ENCODE measurements around the gene BANP.
"Not testable (repeated sequence)": the region's sequence is repeated elsewhere in the genome, so short reads cannot be mapped to it uniquely, and the experiment has no call there.

Gene BANP

DNA sequence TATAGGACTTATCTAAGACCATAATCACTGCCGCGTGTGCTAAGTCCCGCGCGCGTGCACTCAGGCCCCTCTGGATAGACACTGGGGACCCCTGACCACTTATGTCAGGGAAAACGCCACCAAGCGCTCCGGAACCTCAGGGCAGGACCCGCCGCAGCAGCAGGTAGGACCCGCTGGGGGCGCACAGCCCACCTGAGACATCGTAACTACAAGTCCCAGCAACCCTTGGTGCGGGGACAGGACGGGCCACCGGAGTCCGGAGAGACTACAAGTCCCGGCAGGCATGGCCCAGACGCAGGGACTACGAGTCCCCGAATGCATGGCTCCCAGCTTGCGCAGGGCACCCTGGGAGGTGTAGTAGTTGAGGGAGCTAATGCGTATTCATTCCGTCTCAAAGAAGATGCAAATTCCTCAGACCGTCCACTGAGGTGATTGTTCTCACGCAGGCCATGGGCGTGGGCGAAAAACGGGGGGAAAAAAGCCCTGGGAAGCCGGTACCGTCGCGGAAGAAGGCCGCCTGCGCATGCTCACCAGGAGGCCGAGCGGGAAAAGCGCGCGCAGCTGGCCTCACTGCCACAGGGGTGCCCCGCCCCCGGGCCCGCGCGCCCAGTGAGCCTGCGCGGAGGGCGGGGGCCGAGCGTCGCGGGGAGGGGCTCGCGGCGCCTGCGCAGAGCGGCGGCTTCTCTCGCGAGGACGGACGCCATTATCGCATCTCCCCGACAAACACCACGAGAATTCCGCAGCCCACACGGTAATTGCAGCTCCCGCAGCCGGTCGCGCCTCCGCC, at the start of gene BANP:
TSS of gene BANP (plus strand) at position 670 of the 787 bp plus-strand sequence. CDS start 23,682 bp downstream, outside the sequence.
- DNase-seq (ENCODE audit: low spot score) = peak; percentile 98
- in situ Hi-C loops (cut with MboI; ENCODE audit: low sequenced_read_pairs, unreplicated experiment) = no loop called here

GRCh38 chr16:87904963-87905362, 46.3 kb upstream of the BANP start:
- DNase-seq (ENCODE audit: low spot score); in situ Hi-C loops (cut with MboI; ENCODE audit: low sequenced_read_pairs, unreplicated experiment): not testable (repeated sequence)

More for the DNA sequence above, at the start of gene BANP:
- TF ChIP-seq, protein P1, sequence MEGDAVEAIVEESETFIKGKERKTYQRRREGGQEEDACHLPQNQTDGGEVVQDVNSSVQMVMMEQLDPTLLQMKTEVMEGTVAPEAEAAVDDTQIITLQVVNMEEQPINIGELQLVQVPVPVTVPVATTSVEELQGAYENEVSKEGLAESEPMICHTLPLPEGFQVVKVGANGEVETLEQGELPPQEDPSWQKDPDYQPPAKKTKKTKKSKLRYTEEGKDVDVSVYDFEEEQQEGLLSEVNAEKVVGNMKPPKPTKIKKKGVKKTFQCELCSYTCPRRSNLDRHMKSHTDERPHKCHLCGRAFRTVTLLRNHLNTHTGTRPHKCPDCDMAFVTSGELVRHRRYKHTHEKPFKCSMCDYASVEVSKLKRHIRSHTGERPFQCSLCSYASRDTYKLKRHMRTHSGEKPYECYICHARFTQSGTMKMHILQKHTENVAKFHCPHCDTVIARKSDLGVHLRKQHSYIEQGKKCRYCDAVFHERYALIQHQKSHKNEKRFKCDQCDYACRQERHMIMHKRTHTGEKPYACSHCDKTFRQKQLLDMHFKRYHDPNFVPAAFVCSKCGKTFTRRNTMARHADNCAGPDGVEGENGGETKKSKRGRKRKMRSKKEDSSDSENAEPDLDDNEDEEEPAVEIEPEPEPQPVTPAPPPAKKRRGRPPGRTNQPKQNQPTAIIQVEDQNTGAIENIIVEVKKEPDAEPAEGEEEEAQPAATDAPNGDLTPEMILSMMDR (IDR thresholded peaks at IDR 0.05; ENCODE audit: borderline replicate concordance, control extremely low read depth, extremely low read depth, insufficient read depth, missing control alignments) = peak; percentile 48

GRCh38 chr16:87905521-87905920, 45.7 kb upstream of the BANP start:
- DNase-seq (ENCODE audit: low spot score); in situ Hi-C loops (cut with MboI; ENCODE audit: low sequenced_read_pairs, unreplicated experiment): not testable (repeated sequence)

DNA sequence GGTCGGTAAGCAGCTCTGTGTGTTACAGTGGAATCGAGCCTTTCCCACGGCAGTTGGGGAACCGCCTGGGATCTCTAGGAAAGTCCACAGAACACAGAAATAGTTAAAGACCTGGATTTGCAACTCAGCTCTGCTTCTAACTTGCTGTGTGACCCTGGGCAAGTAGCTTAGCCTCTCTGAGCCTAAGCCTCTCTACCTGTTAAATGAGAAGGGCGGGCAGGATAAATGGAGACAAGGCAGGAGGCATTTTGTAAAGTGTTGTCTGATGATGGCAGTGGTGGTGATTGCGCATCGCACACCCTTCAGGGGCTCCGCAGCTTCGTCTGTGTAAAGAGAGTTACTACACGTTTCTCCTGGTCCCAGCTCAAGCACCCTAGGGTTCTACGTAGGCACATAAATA, 43.1 kb upstream of the BANP start:
- DNase-seq (ENCODE audit: low spot score); in situ Hi-C loops (cut with MboI; ENCODE audit: low sequenced_read_pairs, unreplicated experiment): not testable (repeated sequence)

DNA sequence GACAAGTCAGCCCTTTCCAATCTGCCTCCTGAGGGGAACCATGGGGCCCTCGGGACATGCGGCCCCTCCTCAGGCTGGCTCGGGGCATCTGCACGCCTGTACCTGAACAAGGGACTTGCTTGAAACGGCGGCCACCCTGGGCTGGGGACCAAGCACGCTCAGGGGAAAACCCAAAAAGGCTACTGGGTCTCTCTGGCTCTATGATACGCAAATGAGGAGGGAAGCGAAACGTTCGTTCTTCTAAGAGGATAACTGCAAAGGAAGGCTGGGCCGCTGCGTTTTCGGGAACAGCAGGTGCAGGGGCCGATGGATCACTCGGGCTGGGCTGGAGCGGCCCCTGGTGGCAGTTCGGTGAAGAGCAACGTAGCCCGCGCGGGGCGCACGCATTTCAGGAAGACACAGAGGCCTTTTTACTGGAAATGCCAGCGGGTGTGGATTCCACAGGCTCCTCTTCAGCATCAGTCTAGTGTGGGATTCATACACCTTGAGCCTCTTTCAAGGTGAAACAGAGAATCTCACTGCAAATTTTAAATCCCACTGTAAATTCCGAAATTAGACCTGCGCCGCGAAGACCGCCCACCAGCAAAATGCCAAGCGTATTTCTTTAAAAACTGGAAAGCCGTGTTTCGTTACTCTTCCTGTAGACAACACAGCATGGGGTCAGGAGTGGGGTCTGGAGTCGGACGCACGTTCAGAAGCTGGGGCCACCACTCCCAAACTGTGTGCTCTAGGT, 41.9 kb upstream of the BANP start:
- TF ChIP-seq, protein P1 (IDR thresholded peaks at IDR 0.05; ENCODE audit: borderline replicate concordance, control extremely low read depth, extremely low read depth, insufficient read depth, missing control alignments) = peak; percentile 90
- in situ Hi-C loops (cut with MboI; ENCODE audit: low sequenced_read_pairs, unreplicated experiment) = not testable (repeated sequence)
- peak; percentile 89 for DNase-seq (ENCODE audit: low spot score)

- in situ Hi-C loops (cut with MboI; ENCODE audit: low sequenced_read_pairs, unreplicated experiment); DNase-seq (ENCODE audit: low spot score): not testable (repeated sequence)
Observed at GRCh38 chr16:87911106-87911763, 40.0 kb upstream of the BANP start.

- in situ Hi-C loops (cut with MboI; ENCODE audit: low sequenced_read_pairs, unreplicated experiment) = not testable (repeated sequence)
Observed at GRCh38 chr16:87912691-87913090, 38.5 kb upstream of the BANP start.

DNA sequence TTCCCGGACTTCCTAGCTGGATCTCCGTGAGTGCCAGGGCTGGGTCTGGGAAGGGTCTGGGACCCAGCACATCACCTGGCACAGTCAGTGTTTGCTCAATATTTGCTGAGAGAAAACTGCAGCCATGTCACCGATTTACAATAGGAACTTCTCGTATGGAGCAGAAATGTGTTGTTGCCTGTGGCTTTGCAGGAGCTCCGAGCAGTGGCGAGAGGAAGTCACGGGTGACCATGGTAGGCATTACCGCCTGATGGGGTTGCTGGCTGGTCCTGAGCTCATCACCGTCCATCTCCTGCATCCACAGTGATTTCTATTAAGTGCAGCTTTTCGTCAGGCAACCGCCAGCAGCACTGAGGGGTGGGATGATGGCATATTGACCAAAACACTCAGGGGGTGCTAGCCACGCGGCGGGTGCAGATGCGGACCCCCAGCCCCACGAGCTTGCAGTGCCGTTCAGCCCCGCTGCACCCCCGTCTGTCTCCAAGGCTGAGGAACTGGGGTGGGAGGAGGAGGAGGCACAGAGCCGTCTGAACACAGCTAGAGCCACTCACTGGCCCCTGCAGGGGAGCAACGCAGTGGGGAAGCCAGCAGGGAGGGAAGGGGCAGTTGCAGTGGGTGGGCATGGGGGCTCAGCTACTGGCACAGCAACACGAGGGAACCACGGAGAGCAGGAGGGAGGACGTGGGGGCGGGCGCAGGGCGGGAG, 37.1 kb upstream of the BANP start:
- not testable (repeated sequence) for DNase-seq (ENCODE audit: low spot score)

More at GRCh38 chr16:87912691-87913090, 38.5 kb upstream of the BANP start:
- DNase-seq (ENCODE audit: low spot score) = not testable (repeated sequence)

GRCh38 chr16:87914812-87915211, 36.4 kb upstream of the BANP start:
- TF ChIP-seq, protein P1 (IDR thresholded peaks at IDR 0.05; ENCODE audit: borderline replicate concordance, control extremely low read depth, extremely low read depth, insufficient read depth, missing control alignments) = no peak
- in situ Hi-C loops (cut with MboI; ENCODE audit: low sequenced_read_pairs, unreplicated experiment) = no loop called here
- DNase-seq (ENCODE audit: low spot score) = no peak

More for the DNA sequence above, 37.1 kb upstream of the BANP start:
- in situ Hi-C loops (cut with MboI; ENCODE audit: low sequenced_read_pairs, unreplicated experiment) = not testable (repeated sequence)
